MCF 10A (cell line): ENCODE data around the gene SERINC5. TPM values are rescaled to one million over a fixed set of nuclear protein-coding genes. Genes with fewer than 3 reads are reported as not detected.

ENCODE experiments used
- BruUV-seq: library from RNA; stranded (reverse); fragments of 400-500 nt; replicated peaks from 2 replicates; lab custom pipeline; 2021; lab: Mats Ljungman, UMichigan
- CTCF ChIA-PET: fragments of 300-600 bp; sonication (Branson Sonifier 250); formaldehyde crosslinking; extraction: SDS; loops from one replicate; lab custom pipeline; 2021; ENCODE audit warnings: antibody characterized with exemption, inconsistent platforms; lab: Yijun Ruan, JAX
- POLR2A ChIA-PET: fragments of 300-600, 350-650 bp; sonication (Branson Sonifier 250); formaldehyde crosslinking; extraction: SDS; loops from one replicate; lab custom pipeline; 2020; ENCODE audit warnings: antibody characterized with exemption, inconsistent platforms; lab: Yijun Ruan, JAX
- DNase-seq: peaks from one replicate; pipeline ENCODE4 v3.0.0-alpha.2; 2018; ENCODE audit not compliant: unreplicated experiment
- H3K27ac Mint-ChIP-seq: one replicate; pipeline ENCODE4 v1.8.0; 2022; ENCODE audit warnings: mild to moderate bottlenecking, low read depth, mixed read lengths; ENCODE audit not compliant: unreplicated experiment
- H3K27me3 Mint-ChIP-seq: one replicate; pipeline ENCODE4 v1.8.0; 2022; ENCODE audit warnings: mixed read lengths; ENCODE audit not compliant: insufficient read depth, unreplicated experiment
- H3K36me3 Mint-ChIP-seq: one replicate; pipeline ENCODE4 v1.8.0; 2022; ENCODE audit warnings: mild to moderate bottlenecking, moderate library complexity, mixed read lengths; ENCODE audit not compliant: insufficient read depth, unreplicated experiment
- H3K4me1 Mint-ChIP-seq: one replicate; pipeline ENCODE4 v1.8.0; 2022; ENCODE audit warnings: mixed read lengths; ENCODE audit not compliant: insufficient read depth, unreplicated experiment
- H3K4me3 Mint-ChIP-seq: one replicate; pipeline ENCODE4 v1.8.0; 2022; ENCODE audit warnings: mild to moderate bottlenecking, moderate library complexity, mixed read lengths; ENCODE audit not compliant: unreplicated experiment
- H3K9me3 Mint-ChIP-seq: one replicate; pipeline ENCODE4 v1.8.0; 2022; ENCODE audit warnings: mixed read lengths; ENCODE audit not compliant: unreplicated experiment
- intact Hi-C: fragments of 100-400 bp; cut with micrococcal nuclease; formaldehyde crosslinking; loops from 2 replicates; pipeline ENCODE4 v1.14.1; 2022
- total RNA-seq: library from RNA; stranded (reverse); gene quantifications from 2 replicates; pipeline ENCODE4 v1.2.3, GENCODE V29; 2022
- TF ChIP-seq, protein P1 (sequence below): fragments of 200-600 bp; IDR thresholded peaks from one replicate; pipeline ENCODE4 v1.8.0; 2022; ENCODE audit warnings: antibody characterized with exemption, mild to moderate bottlenecking; ENCODE audit not compliant: unreplicated experiment

Gene SERINC5
- total RNA-seq, 1 experiment from 2014 or later, result 17.1 TPM

- TF ChIP-seq, protein P1, sequence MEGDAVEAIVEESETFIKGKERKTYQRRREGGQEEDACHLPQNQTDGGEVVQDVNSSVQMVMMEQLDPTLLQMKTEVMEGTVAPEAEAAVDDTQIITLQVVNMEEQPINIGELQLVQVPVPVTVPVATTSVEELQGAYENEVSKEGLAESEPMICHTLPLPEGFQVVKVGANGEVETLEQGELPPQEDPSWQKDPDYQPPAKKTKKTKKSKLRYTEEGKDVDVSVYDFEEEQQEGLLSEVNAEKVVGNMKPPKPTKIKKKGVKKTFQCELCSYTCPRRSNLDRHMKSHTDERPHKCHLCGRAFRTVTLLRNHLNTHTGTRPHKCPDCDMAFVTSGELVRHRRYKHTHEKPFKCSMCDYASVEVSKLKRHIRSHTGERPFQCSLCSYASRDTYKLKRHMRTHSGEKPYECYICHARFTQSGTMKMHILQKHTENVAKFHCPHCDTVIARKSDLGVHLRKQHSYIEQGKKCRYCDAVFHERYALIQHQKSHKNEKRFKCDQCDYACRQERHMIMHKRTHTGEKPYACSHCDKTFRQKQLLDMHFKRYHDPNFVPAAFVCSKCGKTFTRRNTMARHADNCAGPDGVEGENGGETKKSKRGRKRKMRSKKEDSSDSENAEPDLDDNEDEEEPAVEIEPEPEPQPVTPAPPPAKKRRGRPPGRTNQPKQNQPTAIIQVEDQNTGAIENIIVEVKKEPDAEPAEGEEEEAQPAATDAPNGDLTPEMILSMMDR, result no peak
- H3K27me3 Mint-ChIP-seq, result no peaks in the 10 kb centered on the region
- ChIA-PET CTCF (interaction anchor here (0.6 to 1.6 kb wide), 2 partner anchors 197 to 206 kb away, joined by 4 to 6 read pairs; no protein-coding TSS in a partner anchor), POLR2A (interaction anchor here (0.8 kb wide), 1 partner anchor 33 kb away, joined by 5 read pairs; the partner anchor contains the start of gene SERINC5)
- no peak overlapping the region for H3K27ac Mint-ChIP-seq
- H3K36me3 Mint-ChIP-seq, result peaks cover 4% of the 10 kb centered on the region
- no peaks in the 10 kb centered on the region for H3K9me3 Mint-ChIP-seq
- H3K4me1 Mint-ChIP-seq, result no peaks in the 10 kb centered on the region
- DNase-seq, result no peak
- BruUV-seq, result no TSS peak
- H3K4me3 Mint-ChIP-seq, result no peak overlapping the region
- intact Hi-C loops, result no loop called here
Observed at GRCh38 chr5:80289320-80289719, 33.5 kb upstream of the SERINC5 start.

DNA sequence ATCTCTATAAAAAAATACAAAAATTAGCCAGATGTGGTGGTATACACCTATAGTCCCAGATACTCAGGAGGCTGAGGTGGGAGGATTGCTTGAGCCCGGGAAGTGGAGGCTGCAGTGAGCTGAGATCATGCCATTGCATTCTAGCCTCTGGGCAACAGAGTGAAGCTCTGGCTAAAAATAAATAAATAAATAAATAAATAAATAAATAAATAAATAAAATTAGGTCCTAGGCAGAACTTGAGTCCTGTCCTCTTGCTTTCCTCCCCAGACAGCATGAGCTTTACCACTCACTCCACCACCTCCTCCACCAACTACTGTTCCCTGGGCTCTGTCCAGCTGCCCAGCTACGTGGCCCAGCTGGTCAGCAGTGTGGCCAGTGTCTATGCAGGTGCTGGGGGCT, 32.3 kb upstream of the SERINC5 start:
- Mint-ChIP-seq H3K36me3 (peaks cover 4% of the 10 kb centered on the region), H3K4me1 (no peaks in the 10 kb centered on the region), H3K27me3 (no peaks in the 10 kb centered on the region), H3K4me3 (no peak overlapping the region), H3K9me3 (peaks cover 5% of the 10 kb centered on the region), H3K27ac (no peak overlapping the region)
- no peak for DNase-seq
- CTCF ChIA-PET, result interaction anchor here (1.6 kb wide), 1 partner anchor 196 kb away, joined by 6 read pairs; no protein-coding TSS in a partner anchor
- TF ChIP-seq, protein P1, result no peak
- intact Hi-C loops, result no loop called here
- POLR2A ChIA-PET, result no interaction called here
- no TSS peak for BruUV-seq

GRCh38 chr5:80284720-80285119, 28.9 kb upstream of the SERINC5 start:
- TF ChIP-seq, protein P1, result no peak
- Mint-ChIP-seq H3K4me3 (no peak overlapping the region), H3K9me3 (peaks cover 5% of the 10 kb centered on the region), H3K36me3 (peaks cover 4% of the 10 kb centered on the region), H3K27me3 (no peaks in the 10 kb centered on the region), H3K27ac (no peak overlapping the region), H3K4me1 (no peaks in the 10 kb centered on the region)
- ChIA-PET CTCF (interaction anchor here (1.0 to 1.3 kb wide), 2 partner anchors 194 to 201 kb away, joined by 3 read pairs; no protein-coding TSS in a partner anchor), POLR2A (no interaction called here)
- BruUV-seq, result no TSS peak
- intact Hi-C loops, result no loop called here
- no peak for DNase-seq

GRCh38 chr5:80283360-80283759, 27.5 kb upstream of the SERINC5 start:
- H3K27me3 Mint-ChIP-seq, result no peaks in the 10 kb centered on the region
- no peak for DNase-seq
- H3K27ac Mint-ChIP-seq, result no peak overlapping the region
- TF ChIP-seq, protein P1, result no peak
- ChIA-PET POLR2A (no interaction called here), CTCF (no interaction called here)
- no peaks in the 10 kb centered on the region for H3K4me1 Mint-ChIP-seq
- peaks cover 5% of the 10 kb centered on the region for H3K9me3 Mint-ChIP-seq
- no peak overlapping the region for H3K4me3 Mint-ChIP-seq
- no TSS peak for BruUV-seq
- intact Hi-C loops, result no loop called here
- no peaks in the 10 kb centered on the region for H3K36me3 Mint-ChIP-seq
